Panc1 (cell line): ENCODE results near the gene MSH2. TPM values are rescaled to one million over a fixed set of nuclear protein-coding genes. Genes with fewer than 3 reads are reported as not detected.
A peak's percentile ranks its signal among the peaks of the same experiment; 100 is the strongest.
"Not testable (repeated sequence)": the region's sequence is repeated elsewhere in the genome, so short reads cannot be mapped to it uniquely, and the experiment has no call there.

Experiments
- ATAC-seq: fragments of 200-7000 bp; cut with Tn5 transposase; 2 replicates; pipeline ENCODE4 v1.9.1; 2020; ENCODE audit warnings: mild to moderate bottlenecking, moderate library complexity
- BruUV-seq: library from RNA; stranded (reverse); fragments of 400-500 nt; replicated peaks from 2 replicates; lab custom pipeline; 2021; lab: Mats Ljungman, UMichigan
- CTCF ChIA-PET: fragments of 300-600 bp; sonication (Branson Sonifier 250); formaldehyde crosslinking; loops from one replicate; lab custom pipeline; 2022; ENCODE audit warnings: antibody characterized with exemption; lab: Charles Lee
- POLR2A ChIA-PET: fragments of 300-600 bp; sonication (Branson Sonifier 250); formaldehyde crosslinking; loops from one replicate; lab custom pipeline; 2022; ENCODE audit warnings: antibody characterized with exemption; lab: Charles Lee
- DNase-seq: peaks from one replicate; pipeline ENCODE4 v3.0.0-alpha.2; 2010; ENCODE audit warnings: low read depth, low spot score
- H3K27ac ChIP-seq: 2 replicates; pipeline ENCODE4 v1.5.1; 2011; ENCODE audit warnings: mild to moderate bottlenecking, low read length, inconsistent platforms
- H3K27me3 ChIP-seq: fragments of 200-500 bp; sonication (Bioruptor generic); 2 replicates; pipeline ENCODE4 v1.6.0; 2014; ENCODE audit warnings: low read length, inconsistent platforms; ENCODE audit not compliant: control insufficient read depth, insufficient read depth
- H3K36me3 ChIP-seq: fragments of 200-500 bp; sonication (Bioruptor generic); 2 replicates; pipeline ENCODE4 v1.5.1; 2014; ENCODE audit warnings: inconsistent platforms, mild to moderate bottlenecking, low read length, moderate library complexity; ENCODE audit not compliant: control insufficient read depth, insufficient read depth
- H3K4me1 ChIP-seq: 2 replicates; pipeline ENCODE4 v1.5.1; 2011; ENCODE audit warnings: inconsistent platforms, mild to moderate bottlenecking, low read length, moderate library complexity; ENCODE audit not compliant: control insufficient read depth, insufficient read depth
- H3K4me3 ChIP-seq, 2 experiments: 2 replicates each; pipeline ENCODE4 v1.5.1; 2011 to 2012; ENCODE audit warnings: low read depth in 2 of 2, low read length in 2 of 2, mild to moderate bottlenecking in 2 of 2, inconsistent platforms in 1 of 2, moderate library complexity in 1 of 2
- H3K9me3 ChIP-seq: fragments of 200-500 bp; sonication (Bioruptor generic); 2 replicates; pipeline ENCODE4 v1.5.1; 2014; ENCODE audit warnings: low read depth, mild to moderate bottlenecking, inconsistent platforms, low read length, moderate library complexity; ENCODE audit not compliant: control insufficient read depth, insufficient read depth
- POLR2AphosphoS5 ChIP-seq: IDR thresholded peaks from 2 replicates; pipeline ENCODE4 v1.6.1; 2012; ENCODE audit warnings: mild to moderate bottlenecking, low read depth, low read length, moderate library complexity
- SIN3A ChIP-seq: IDR thresholded peaks from 2 replicates; pipeline ENCODE4 v1.6.1; 2012; ENCODE audit warnings: low read depth, mild to moderate bottlenecking, low read length, moderate library complexity, borderline replicate concordance; ENCODE audit not compliant: insufficient read depth
- TCF7L2 ChIP-seq: IDR thresholded peaks from 2 replicates; pipeline ENCODE4 v1.6.1; 2011; ENCODE audit warnings: mild to moderate bottlenecking, low read depth, low read length, inconsistent platforms
- in situ Hi-C: cut with HindIII; loops from 2 replicates; pipeline ENCODE4 v1.10.0; 2016; ENCODE audit warnings: low sequenced_read_pairs, low pct_unique_long_range_greater_than_20kb
- intact Hi-C: fragments of 100-400 bp; cut with micrococcal nuclease; formaldehyde crosslinking; loops from one replicate; pipeline ENCODE4 v1.10.0; 2022; ENCODE audit not compliant: unreplicated experiment
- total RNA-seq: library from RNA; stranded (reverse); gene quantifications from one replicate; pipeline ENCODE4 v1.2.1, GENCODE V29; 2021; ENCODE audit not compliant: unreplicated experiment
- TF ChIP-seq, protein P1 (sequence below), 2 experiments: IDR thresholded peaks; 2 replicates each; pipeline ENCODE4 v1.6.1; 2011 to 2012; ENCODE audit warnings: low read depth in 2 of 2, control low read depth in 1 of 2, low read length in 1 of 2, mild to moderate bottlenecking in 1 of 2, moderate library complexity in 1 of 2; ENCODE audit not compliant: insufficient read depth in 1 of 2
- TF ChIP-seq, protein P2 (sequence below): fragments of 450-650 bp; IDR thresholded peaks from 2 replicates; pipeline ENCODE4 v1.5.1; 2017; ENCODE audit warnings: mild to moderate bottlenecking

The MSH2 gene
- total RNA-seq, 1 experiment from 2014 or later, result 72.2 TPM

DNA sequence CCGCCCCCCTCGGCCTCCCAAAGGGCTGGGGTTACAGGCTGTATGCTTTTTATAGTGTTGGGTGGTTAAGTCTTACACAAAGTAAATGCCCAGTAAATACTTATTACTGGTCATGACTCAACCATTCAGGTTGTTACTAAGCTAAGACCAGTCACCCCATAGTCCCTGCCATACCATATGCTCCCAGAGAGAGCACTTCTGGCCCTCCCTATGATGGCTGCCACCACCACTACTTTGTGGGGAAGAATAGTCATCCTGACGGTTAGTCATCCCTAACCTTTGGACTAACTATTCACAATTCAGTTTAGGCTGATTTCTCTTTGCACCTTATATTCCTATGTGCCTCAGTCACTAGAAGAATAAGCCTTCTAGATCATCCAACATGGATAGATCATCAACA is 42.0 kb upstream of the MSH2 start:
- no TSS peak for BruUV-seq
- no peaks in the 10 kb centered on the region for H3K4me1 ChIP-seq
- 0 out of 2 replicates have a peak, but pooled peaks have one; percentile 67 for ATAC-seq
- ChIA-PET CTCF (no interaction called here), POLR2A (no interaction called here)
- no peak overlapping the region for H3K27ac ChIP-seq
- no peaks in the 10 kb centered on the region for H3K9me3 ChIP-seq
- H3K36me3 ChIP-seq, result no peaks in the 10 kb centered on the region
- in situ Hi-C loops (no loop called here), intact Hi-C loops (no loop called here)
- TF ChIP-seq, protein P1, sequence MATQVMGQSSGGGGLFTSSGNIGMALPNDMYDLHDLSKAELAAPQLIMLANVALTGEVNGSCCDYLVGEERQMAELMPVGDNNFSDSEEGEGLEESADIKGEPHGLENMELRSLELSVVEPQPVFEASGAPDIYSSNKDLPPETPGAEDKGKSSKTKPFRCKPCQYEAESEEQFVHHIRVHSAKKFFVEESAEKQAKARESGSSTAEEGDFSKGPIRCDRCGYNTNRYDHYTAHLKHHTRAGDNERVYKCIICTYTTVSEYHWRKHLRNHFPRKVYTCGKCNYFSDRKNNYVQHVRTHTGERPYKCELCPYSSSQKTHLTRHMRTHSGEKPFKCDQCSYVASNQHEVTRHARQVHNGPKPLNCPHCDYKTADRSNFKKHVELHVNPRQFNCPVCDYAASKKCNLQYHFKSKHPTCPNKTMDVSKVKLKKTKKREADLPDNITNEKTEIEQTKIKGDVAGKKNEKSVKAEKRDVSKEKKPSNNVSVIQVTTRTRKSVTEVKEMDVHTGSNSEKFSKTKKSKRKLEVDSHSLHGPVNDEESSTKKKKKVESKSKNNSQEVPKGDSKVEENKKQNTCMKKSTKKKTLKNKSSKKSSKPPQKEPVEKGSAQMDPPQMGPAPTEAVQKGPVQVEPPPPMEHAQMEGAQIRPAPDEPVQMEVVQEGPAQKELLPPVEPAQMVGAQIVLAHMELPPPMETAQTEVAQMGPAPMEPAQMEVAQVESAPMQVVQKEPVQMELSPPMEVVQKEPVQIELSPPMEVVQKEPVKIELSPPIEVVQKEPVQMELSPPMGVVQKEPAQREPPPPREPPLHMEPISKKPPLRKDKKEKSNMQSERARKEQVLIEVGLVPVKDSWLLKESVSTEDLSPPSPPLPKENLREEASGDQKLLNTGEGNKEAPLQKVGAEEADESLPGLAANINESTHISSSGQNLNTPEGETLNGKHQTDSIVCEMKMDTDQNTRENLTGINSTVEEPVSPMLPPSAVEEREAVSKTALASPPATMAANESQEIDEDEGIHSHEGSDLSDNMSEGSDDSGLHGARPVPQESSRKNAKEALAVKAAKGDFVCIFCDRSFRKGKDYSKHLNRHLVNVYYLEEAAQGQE (IDR thresholded peaks at IDR 0.05; ENCODE audit: insufficient read depth in 1 of 2, low read depth in 2 of 2, low read length in 1 of 2), result no peak
- TF ChIP-seq, protein P2, sequence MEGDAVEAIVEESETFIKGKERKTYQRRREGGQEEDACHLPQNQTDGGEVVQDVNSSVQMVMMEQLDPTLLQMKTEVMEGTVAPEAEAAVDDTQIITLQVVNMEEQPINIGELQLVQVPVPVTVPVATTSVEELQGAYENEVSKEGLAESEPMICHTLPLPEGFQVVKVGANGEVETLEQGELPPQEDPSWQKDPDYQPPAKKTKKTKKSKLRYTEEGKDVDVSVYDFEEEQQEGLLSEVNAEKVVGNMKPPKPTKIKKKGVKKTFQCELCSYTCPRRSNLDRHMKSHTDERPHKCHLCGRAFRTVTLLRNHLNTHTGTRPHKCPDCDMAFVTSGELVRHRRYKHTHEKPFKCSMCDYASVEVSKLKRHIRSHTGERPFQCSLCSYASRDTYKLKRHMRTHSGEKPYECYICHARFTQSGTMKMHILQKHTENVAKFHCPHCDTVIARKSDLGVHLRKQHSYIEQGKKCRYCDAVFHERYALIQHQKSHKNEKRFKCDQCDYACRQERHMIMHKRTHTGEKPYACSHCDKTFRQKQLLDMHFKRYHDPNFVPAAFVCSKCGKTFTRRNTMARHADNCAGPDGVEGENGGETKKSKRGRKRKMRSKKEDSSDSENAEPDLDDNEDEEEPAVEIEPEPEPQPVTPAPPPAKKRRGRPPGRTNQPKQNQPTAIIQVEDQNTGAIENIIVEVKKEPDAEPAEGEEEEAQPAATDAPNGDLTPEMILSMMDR, result no peak
- no peak for TF ChIP-seq SIN3A
- TF ChIP-seq POLR2AphosphoS5, result no peak
- TF ChIP-seq TCF7L2, result no peak
- H3K4me3 ChIP-seq, result no peak overlapping the region
- H3K27me3 ChIP-seq, result no peaks in the 10 kb centered on the region
- DNase-seq, result no peak

DNA sequence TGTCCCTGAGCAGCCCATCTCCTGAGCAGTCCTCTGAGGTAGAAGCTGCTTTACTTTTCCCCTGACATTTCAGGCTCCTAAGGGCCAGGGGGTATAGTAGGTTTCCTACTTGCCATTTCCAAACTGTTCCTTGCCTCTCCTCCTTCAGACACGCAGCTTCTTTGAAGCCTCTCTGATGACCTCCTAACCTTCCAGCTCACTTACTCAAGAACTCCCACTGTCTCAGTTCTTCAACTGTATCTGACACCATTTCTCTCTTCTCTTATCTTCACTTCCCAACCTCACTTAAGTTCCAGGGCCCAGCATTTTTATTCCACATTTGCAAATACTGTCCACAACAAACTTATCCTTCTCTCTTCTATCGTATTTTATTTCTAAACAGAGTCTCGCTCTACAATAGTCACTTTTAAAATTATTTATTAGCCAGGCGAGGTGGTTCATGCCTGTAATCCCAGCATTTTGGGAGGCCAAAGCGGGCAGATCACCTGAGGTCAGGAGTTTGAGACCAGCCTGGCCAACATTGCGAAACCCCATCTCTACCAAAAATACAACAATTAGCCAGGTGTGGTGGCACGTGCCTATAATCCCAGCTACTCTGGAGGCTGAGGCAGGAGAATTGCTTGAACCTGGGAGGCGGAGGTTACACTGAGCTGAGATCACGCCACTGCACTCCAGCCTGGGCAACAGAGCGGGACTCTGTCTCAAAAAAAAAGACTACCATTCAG is 41.3 kb upstream of the MSH2 start:
- H3K27ac ChIP-seq, in situ Hi-C loops, BruUV-seq, H3K9me3 ChIP-seq, H3K4me1 ChIP-seq, POLR2A ChIA-PET, H3K36me3 ChIP-seq, DNase-seq, ATAC-seq, intact Hi-C loops, CTCF ChIA-PET, H3K27me3 ChIP-seq, H3K4me3 ChIP-seq: not testable (repeated sequence)

DNA sequence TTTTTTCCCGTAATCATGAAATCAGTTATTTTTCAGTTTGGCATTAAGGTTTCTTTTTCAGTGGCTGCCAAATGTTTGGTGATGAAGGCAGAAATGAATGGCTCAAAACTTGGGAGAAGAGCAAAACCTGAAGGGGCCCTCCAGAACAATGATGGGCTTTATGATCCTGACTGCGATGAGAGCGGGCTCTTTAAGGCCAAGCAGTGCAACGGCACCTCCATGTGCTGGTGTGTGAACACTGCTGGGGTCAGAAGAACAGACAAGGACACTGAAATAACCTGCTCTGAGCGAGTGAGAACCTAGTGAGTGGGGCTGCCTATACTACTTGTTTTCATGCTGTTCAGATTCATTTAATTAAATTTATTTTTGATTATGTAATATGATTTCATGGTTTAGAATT is 29.2 kb upstream of the MSH2 start:
- POLR2A ChIA-PET, result no interaction called here
- CTCF ChIA-PET, result interaction anchor here (0.6 to 1.7 kb wide), 3 partner anchors 15 to 382 kb away, joined by 3 to 11 read pairs (median 4); no protein-coding TSS in a partner anchor
- no peaks in the 10 kb centered on the region for H3K27me3 ChIP-seq
- in situ Hi-C loops, result no loop called here
- no peak for DNase-seq
- H3K4me3 ChIP-seq, result no peak overlapping the region
- H3K4me1 ChIP-seq, result 0 out of 2 replicates have a peak, but pooled peaks cover under 1% of the 10 kb centered on the region
- intact Hi-C loops, result no loop called here
- peaks cover 3% of the 10 kb centered on the region; the same call in 1 of the 2 replicates for H3K36me3 ChIP-seq
- no TSS peak for BruUV-seq
- H3K9me3 ChIP-seq, result no peaks in the 10 kb centered on the region
- no peak overlapping the region for H3K27ac ChIP-seq
- ATAC-seq, result peak; percentile 47; the same call in 1 of the 2 replicates
- TF ChIP-seq, protein P1 (IDR thresholded peaks at IDR 0.05; ENCODE audit: insufficient read depth in 1 of 2, low read depth in 2 of 2, low read length in 1 of 2), result no peak
- no peak for TF ChIP-seq POLR2AphosphoS5
- TF ChIP-seq TCF7L2, result no peak
- TF ChIP-seq, protein P2, result no peak; the same call in 1 of the 2 replicates
- TF ChIP-seq SIN3A, result no peak
